ENCODE results near the gene APPBP2.

GRCh38 chr17:60524463-60525327, 1.3 kb downstream of the APPBP2 start:
- peak; percentile 12; the same call in 1 of the 2 replicates for TF ChIP-seq CTCF (IDR thresholded peaks at IDR 0.05)
- TF ChIP-seq USF2 (IDR thresholded peaks at IDR 0.05; ENCODE audit: borderline replicate concordance, low read depth, low read length) = no peak
- no peak for TF ChIP-seq MAX (IDR thresholded peaks at IDR 0.05; ENCODE audit: low read depth)
- TF ChIP-seq EP300 (IDR thresholded peaks at IDR 0.05; ENCODE audit: borderline replicate concordance in 1 of 2, low read depth in 1 of 2, low read length in 1 of 2) = no peak
- TF ChIP-seq NFIC (IDR thresholded peaks at IDR 0.05; ENCODE audit: borderline replicate concordance) = no peak
- TF ChIP-seq REST (IDR thresholded peaks at IDR 0.05; ENCODE audit: low read depth, low read length) = no peak
- no peak for TF ChIP-seq JUND (IDR thresholded peaks at IDR 0.05)
- TF ChIP-seq MXI1 (IDR thresholded peaks at IDR 0.05; ENCODE audit: low read depth, low read length) = no peak
